H1 (cell line): ENCODE measurements around the gene PDIA5. TPM values are rescaled to one million over a fixed set of nuclear protein-coding genes. Genes with fewer than 3 reads are reported as not detected.

ENCODE experiments used
- CEBPB ChIP-seq: IDR thresholded peaks from 2 replicates; pipeline ENCODE4 v1.6.1; 2012; ENCODE audit warnings: low read depth, low read length
- GABPA ChIP-seq: IDR thresholded peaks from 2 replicates; pipeline ENCODE4 v1.6.1; 2011; ENCODE audit warnings: mild to moderate bottlenecking, low read length, moderate library complexity, borderline replicate concordance; ENCODE audit not compliant: insufficient read depth
- MAFK ChIP-seq: IDR thresholded peaks from 2 replicates; pipeline ENCODE4 v1.6.1; 2012; ENCODE audit warnings: low read depth, mild to moderate bottlenecking, improper control_type of control experiment, low read length
- RAD21 ChIP-seq, 2 experiments: IDR thresholded peaks in 1 of 2; conservative IDR thresholded peaks in 1 of 2; 2 replicates each; pipeline ENCODE4 v1.6.1; 2011; ENCODE audit warnings: low read depth in 2 of 2, low read length in 2 of 2, improper control_type of control experiment in 1 of 2, inconsistent platforms in 1 of 2, mild to moderate bottlenecking in 1 of 2, moderate library complexity in 1 of 2
- SAP30 ChIP-seq: fragments of 300-600 bp; sonication (generic); IDR thresholded peaks from 2 replicates; pipeline ENCODE4 v1.7.1; 2012; ENCODE audit warnings: low read length, moderate library complexity, mild to moderate bottlenecking, inconsistent platforms; ENCODE audit not compliant: insufficient read depth, insufficient replicate concordance
- SP2 ChIP-seq: IDR thresholded peaks from 2 replicates; pipeline ENCODE4 v1.6.1; 2012; ENCODE audit warnings: mild to moderate bottlenecking, low read length, inconsistent platforms
- polyA plus RNA-seq, 7 experiments: library from polyadenylated mRNA; depleted of rRNA in 3 of 7; stranded (reverse) in 5 of 7; unstranded in 2 of 7; fragments of >200 nt in 5 of 7; fragments of 200-250 nt in 2 of 7; gene quantifications; 1 replicate in 5 of 7; 2 replicates in 1 of 7; 4 replicates in 1 of 7; pipeline versions ENCODE4 v1.2.1 to v1.2.3, GENCODE V29; 2011 to 2013; ENCODE audit warnings: missing spikeins in 2 of 7, mixed read lengths in 2 of 7
- total RNA-seq: library from RNA; stranded (reverse); fragmentation: NEBNext Ultra II Directional; extraction: Animal tissue kit (Norgen Biotek cat#: 25700); gene quantifications from 2 replicates; pipeline ENCODE4 v1.2.1, GENCODE V29; 2021

Gene PDIA5
- total and polyA plus RNA-seq, 2 of the 8 experiments (the other 6 are each of a cell fraction or from before 2014, with no cell fraction given) = 18.2 to 32.8 TPM

GRCh38 chr3:123083383-123084124, 16.7 kb downstream of the PDIA5 start (continued):
- no peak for TF ChIP-seq SAP30
- no peak for TF ChIP-seq GABPA
- no peak for TF ChIP-seq SP2
- no peak for TF ChIP-seq CEBPB
- TF ChIP-seq RAD21 (IDR thresholded peaks at IDR 0.05 in 1 of 2, conservative IDR thresholded peaks at IDR 0.05 in 1 of 2; ENCODE audit: low read depth in 2 of 2, low read length in 2 of 2) = no peak
- TF ChIP-seq MAFK = no peak
